OCI-LY1 (cell line): ENCODE measurements around the gene HFM1.

Experiments used
- H2AFZ ChIP-seq: fragments of 200-600 bp; sonication (generic), shearing (Covaris generic); 2 replicates; pipeline ENCODE4 v1.6.0; 2014; ENCODE audit warnings: antibody characterized with exemption, mild to moderate bottlenecking, low read length
- H3F3A ChIP-seq: fragments of 200-600 bp; sonication (generic), shearing (Covaris generic); 2 replicates; pipeline ENCODE4 v1.6.0; 2014; ENCODE audit warnings: mild to moderate bottlenecking, antibody characterized with exemption, low read length, moderate library complexity; ENCODE audit not compliant: insufficient read depth
- H3K27ac ChIP-seq: fragments of 200-600 bp; sonication (generic); 2 replicates; pipeline ENCODE4 v1.5.1; 2014; ENCODE audit warnings: low read length, mixed run types, mild to moderate bottlenecking, low read depth; ENCODE audit not compliant: poor library complexity, severe bottlenecking
- H3K27me3 ChIP-seq: fragments of 200-600 bp; sonication (generic); 2 replicates; pipeline ENCODE4 v1.6.0; 2014; ENCODE audit warnings: antibody characterized with exemption, mild to moderate bottlenecking, low read length, moderate library complexity; ENCODE audit not compliant: insufficient read depth
- H3K36me3 ChIP-seq: fragments of 200-600 bp; sonication (generic); 2 replicates; pipeline ENCODE4 v1.6.1; 2014; ENCODE audit warnings: mild to moderate bottlenecking, antibody characterized with exemption, low read length, moderate library complexity, mixed read lengths; ENCODE audit not compliant: insufficient read depth
- H3K4me1 ChIP-seq: fragments of 200-600 bp; sonication (generic); 2 replicates; pipeline ENCODE4 v1.5.1; 2014; ENCODE audit warnings: mild to moderate bottlenecking, low read length, moderate library complexity; ENCODE audit not compliant: insufficient read depth, severe bottlenecking
- H3K4me2 ChIP-seq: fragments of 200-600 bp; sonication (generic), shearing (Covaris generic); 2 replicates; pipeline ENCODE4 v1.6.1; 2014; ENCODE audit warnings: low read length
- H3K4me3 ChIP-seq: fragments of 200-600 bp; sonication (generic); 2 replicates; pipeline ENCODE4 v1.5.1; 2014; ENCODE audit warnings: low read length, low read depth, mild to moderate bottlenecking, mixed read lengths; ENCODE audit not compliant: poor library complexity, severe bottlenecking
- H3K79me2 ChIP-seq: fragments of 200-600 bp; shearing (Covaris generic); 2 replicates; pipeline ENCODE4 v1.6.1; 2016; ENCODE audit warnings: mixed run types, low read length, mixed read lengths; ENCODE audit not compliant: insufficient read depth
- H3K9ac ChIP-seq: fragments of 200-600 bp; sonication (generic), shearing (Covaris generic); 2 replicates; pipeline ENCODE4 v1.6.1; 2014; ENCODE audit warnings: mild to moderate bottlenecking, low read length, mixed read lengths
- H3K9me2 ChIP-seq: fragments of 200-600 bp; sonication (generic), shearing (Covaris generic); 2 replicates; pipeline ENCODE4 v1.6.1; 2014; ENCODE audit warnings: low read depth, mild to moderate bottlenecking, low read length, mixed read lengths
- H3K9me3 ChIP-seq: fragments of 200-600 bp; shearing (Covaris generic); 2 replicates; pipeline ENCODE4 v1.6.1; 2014; ENCODE audit warnings: low read length, mixed read lengths
- H4K20me1 ChIP-seq: fragments of 200-600 bp; sonication (generic), shearing (Covaris generic); 2 replicates; pipeline ENCODE4 v1.6.0; 2016; ENCODE audit warnings: mild to moderate bottlenecking, low read length; ENCODE audit not compliant: insufficient read depth
- EZH2 ChIP-seq: fragments of 200-600 bp; sonication (generic), shearing (Covaris generic); IDR thresholded peaks from 2 replicates; pipeline ENCODE4 v1.8.0; 2017; ENCODE audit warnings: borderline replicate concordance, mixed run types, mild to moderate bottlenecking, antibody characterized with exemption, low read length, moderate library complexity, mixed read lengths
- TF ChIP-seq, protein P1 (sequence below): fragments of 200-600 bp; sonication (generic), shearing (Covaris generic); IDR thresholded peaks from 2 replicates; pipeline ENCODE4 v1.5.1; 2017; ENCODE audit warnings: mild to moderate bottlenecking, antibody characterized with exemption, low read length, moderate library complexity, mixed read lengths

The HFM1 gene

DNA sequence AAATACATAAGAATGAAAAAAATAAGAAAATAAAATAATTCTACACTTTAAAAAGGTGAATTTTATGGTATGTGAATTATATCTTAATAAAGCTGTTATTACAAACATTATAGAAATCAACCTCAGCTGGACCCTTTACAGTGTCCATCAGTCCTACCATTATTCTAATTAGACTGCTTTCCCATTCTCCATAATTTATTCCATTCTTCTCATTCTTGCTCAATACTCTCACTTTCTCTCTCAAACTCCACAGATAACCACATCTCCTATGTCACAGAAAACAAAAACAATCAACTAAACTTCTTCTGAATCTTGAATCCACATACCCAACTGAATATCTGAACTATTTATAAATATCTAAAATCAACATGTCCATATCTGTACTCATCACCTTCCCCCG lies 11.6 kb downstream of the HFM1 start:
- H2AFZ ChIP-seq: no peak overlapping the region
- H3K4me2 ChIP-seq: no peak overlapping the region
- no peak overlapping the region for H3K27ac ChIP-seq
- H3K4me1 ChIP-seq: no peaks in the 10 kb centered on the region
- no peaks in the 10 kb centered on the region for H3K9me3 ChIP-seq
- no peaks in the 10 kb centered on the region for H3K79me2 ChIP-seq
- H3K9ac ChIP-seq: no peak overlapping the region
- H3K4me3 ChIP-seq: no peak overlapping the region
- H4K20me1 ChIP-seq: no peaks in the 10 kb centered on the region
- TF ChIP-seq, protein P1, sequence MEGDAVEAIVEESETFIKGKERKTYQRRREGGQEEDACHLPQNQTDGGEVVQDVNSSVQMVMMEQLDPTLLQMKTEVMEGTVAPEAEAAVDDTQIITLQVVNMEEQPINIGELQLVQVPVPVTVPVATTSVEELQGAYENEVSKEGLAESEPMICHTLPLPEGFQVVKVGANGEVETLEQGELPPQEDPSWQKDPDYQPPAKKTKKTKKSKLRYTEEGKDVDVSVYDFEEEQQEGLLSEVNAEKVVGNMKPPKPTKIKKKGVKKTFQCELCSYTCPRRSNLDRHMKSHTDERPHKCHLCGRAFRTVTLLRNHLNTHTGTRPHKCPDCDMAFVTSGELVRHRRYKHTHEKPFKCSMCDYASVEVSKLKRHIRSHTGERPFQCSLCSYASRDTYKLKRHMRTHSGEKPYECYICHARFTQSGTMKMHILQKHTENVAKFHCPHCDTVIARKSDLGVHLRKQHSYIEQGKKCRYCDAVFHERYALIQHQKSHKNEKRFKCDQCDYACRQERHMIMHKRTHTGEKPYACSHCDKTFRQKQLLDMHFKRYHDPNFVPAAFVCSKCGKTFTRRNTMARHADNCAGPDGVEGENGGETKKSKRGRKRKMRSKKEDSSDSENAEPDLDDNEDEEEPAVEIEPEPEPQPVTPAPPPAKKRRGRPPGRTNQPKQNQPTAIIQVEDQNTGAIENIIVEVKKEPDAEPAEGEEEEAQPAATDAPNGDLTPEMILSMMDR: no peak
- no peak for TF ChIP-seq EZH2
- H3K36me3 ChIP-seq: no peaks in the 10 kb centered on the region
- no peaks in the 10 kb centered on the region for H3F3A ChIP-seq
- no peaks in the 10 kb centered on the region for H3K27me3 ChIP-seq
- H3K9me2 ChIP-seq: no peaks in the 10 kb centered on the region

DNA sequence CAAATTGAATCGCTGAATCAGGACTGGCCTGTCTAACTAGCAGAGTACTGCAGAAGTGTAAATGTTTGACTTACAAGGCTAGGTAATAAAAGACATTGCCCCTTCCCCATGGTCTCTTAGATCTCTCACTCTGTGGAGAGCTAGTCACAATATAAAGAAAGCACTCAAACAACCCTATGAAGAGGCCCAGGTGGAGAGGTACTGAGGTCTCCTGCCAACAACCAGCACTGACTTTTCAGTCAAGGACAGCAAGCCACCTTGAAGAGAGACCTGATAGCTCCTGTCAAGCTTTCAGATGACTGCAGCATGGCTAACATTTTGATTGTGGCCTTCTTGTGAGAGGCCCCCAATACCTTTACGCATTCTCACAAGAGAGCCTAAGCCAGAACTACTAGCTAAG lies 18.5 kb downstream of the HFM1 start:
- H3K79me2 ChIP-seq: no peaks in the 10 kb centered on the region
- no peaks in the 10 kb centered on the region for H3K9me2 ChIP-seq
- no peak overlapping the region for H3K9ac ChIP-seq
- H2AFZ ChIP-seq: no peak overlapping the region
- H3K4me2 ChIP-seq: no peak overlapping the region
- no peaks in the 10 kb centered on the region for H4K20me1 ChIP-seq
- H3K9me3 ChIP-seq: no peaks in the 10 kb centered on the region
- H3K27ac ChIP-seq: no peak overlapping the region
- H3K36me3 ChIP-seq: no peaks in the 10 kb centered on the region
- TF ChIP-seq, protein P1: no peak
- TF ChIP-seq EZH2: no peak
- no peaks in the 10 kb centered on the region for H3K27me3 ChIP-seq
- no peaks in the 10 kb centered on the region for H3K4me1 ChIP-seq
- no peaks in the 10 kb centered on the region for H3F3A ChIP-seq
- H3K4me3 ChIP-seq: no peak overlapping the region

DNA sequence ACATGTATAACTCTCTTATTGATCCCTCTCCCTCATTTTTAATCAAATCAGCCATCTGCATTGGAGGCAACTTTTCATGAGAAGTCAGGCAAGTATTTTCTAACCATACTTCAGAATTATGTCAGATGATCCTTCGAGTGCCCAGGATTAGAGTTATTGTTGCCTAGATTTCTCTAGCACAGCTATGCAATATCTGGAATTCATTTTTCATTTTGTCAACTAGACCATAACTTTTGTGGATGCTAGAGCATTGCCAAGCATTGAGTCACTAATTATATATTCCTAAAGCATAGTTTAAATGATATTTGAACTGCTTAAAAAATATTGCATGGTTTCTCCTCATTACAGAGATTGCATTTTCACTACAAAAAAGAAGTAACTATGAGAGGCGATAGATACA lies 21.2 kb downstream of the HFM1 start:
- H4K20me1 ChIP-seq: no peaks in the 10 kb centered on the region
- no peak overlapping the region for H3K4me3 ChIP-seq
- H2AFZ ChIP-seq: no peak overlapping the region
- H3K4me1 ChIP-seq: no peaks in the 10 kb centered on the region
- no peaks in the 10 kb centered on the region for H3F3A ChIP-seq
- no peaks in the 10 kb centered on the region for H3K9me3 ChIP-seq
- TF ChIP-seq, protein P1: no peak
- no peak for TF ChIP-seq EZH2
- H3K27ac ChIP-seq: no peak overlapping the region
- H3K4me2 ChIP-seq: no peak overlapping the region
- H3K79me2 ChIP-seq: no peaks in the 10 kb centered on the region
- no peak overlapping the region for H3K9ac ChIP-seq
- no peaks in the 10 kb centered on the region for H3K9me2 ChIP-seq
- H3K36me3 ChIP-seq: no peaks in the 10 kb centered on the region
- no peaks in the 10 kb centered on the region for H3K27me3 ChIP-seq
